Measurements from ENCODE around the gene NKAPD1. TPM values are rescaled to one million over a fixed set of nuclear protein-coding genes. Genes with fewer than 3 reads are reported as not detected.

The NKAPD1 gene
- total and polyA plus RNA-seq, 2 of the 13 experiments (the other 11 are each of a cell fraction or from before 2014, with no cell fraction given) = 11.2 to 22.5 TPM

DNA sequence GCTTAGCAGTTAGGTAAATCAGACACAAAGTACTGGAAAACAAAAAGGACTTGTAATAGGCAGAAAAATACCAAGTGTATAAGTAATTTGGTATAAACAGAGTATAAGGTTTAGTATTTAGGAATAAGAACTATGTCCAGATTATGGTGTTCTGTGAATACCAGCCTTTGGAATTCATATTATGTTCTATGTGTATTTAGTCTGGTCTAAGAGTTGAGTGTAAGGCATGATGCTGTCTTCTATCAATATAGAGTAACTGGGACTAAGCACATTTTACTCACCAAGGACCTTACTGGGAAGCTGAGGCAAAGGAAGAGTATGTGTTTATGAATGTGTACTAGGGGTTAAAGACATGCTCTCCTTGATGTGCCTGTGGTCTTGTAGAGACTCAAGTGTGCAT is 22.1 kb downstream of the NKAPD1 start:
- Histone ChIP-seq H3K27me3 (ENCODE audit: control insufficient read depth in 1 of 2, insufficient read depth in 2 of 2, low read length in 2 of 2) (no peaks in the 10 kb centered on the region), H2AFZ (ENCODE audit: low read length) (no peak overlapping the region), H3K9ac (ENCODE audit: insufficient read depth, low read depth, low read length) (no peak overlapping the region), H3K79me2 (ENCODE audit: insufficient read depth, low read length) (no peaks in the 10 kb centered on the region), H3K4me2 (ENCODE audit: low read depth, low read length) (no peak overlapping the region), H3K9me3 (ENCODE audit: low read length) (no peaks in the 10 kb centered on the region), H3K4me3 (replicated peaks in 1 of 3; ENCODE audit: insufficient read depth in 1 of 3, low read depth in 2 of 3, low read length in 3 of 3) (no peak overlapping the region), H3K4me1 (ENCODE audit: insufficient read depth, low read length) (no peaks in the 10 kb centered on the region), H3K36me3 (replicated peaks in 1 of 2; ENCODE audit: control insufficient read depth in 1 of 2, insufficient read depth in 2 of 2, low read length in 2 of 2) (peaks cover 5 to 21% of the 10 kb centered on the region in 2 experiments; a peak in 4 of 5 replicates), H4K20me1 (ENCODE audit: insufficient read depth, low read length) (no peaks in the 10 kb centered on the region), H3K27ac (ENCODE audit: extremely low read length, insufficient read depth, low read length) (no peak overlapping the region)
- no TSS peak for BruUV-seq (replicated peaks)
- CTCF ChIA-PET (ENCODE audit: low intra/inter-chr PET ratio, low total read pairs) = no interaction called here
- no peak for ATAC-seq
- DNase-seq (ENCODE audit: low spot score) = no peak
- in situ Hi-C loops (cut with HindIII; ENCODE audit: extremely low pct_ligation_motif_present, low pct_unique_long_range_greater_than_20kb) (no loop called here), intact Hi-C loops (cut with micrococcal nuclease; ENCODE audit: unreplicated experiment) (no loop called here)
- FAIRE-seq = no peak
- POLR2A ChIA-PET = interaction anchor here (1.1 kb wide), 1 partner anchor 10 kb away, joined by 3 read pairs; the partner anchor contains the start of genes SDHD and TIMM8B
- TF ChIP-seq, protein P1, sequence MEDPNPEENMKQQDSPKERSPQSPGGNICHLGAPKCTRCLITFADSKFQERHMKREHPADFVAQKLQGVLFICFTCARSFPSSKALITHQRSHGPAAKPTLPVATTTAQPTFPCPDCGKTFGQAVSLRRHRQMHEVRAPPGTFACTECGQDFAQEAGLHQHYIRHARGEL (CRISPR knock-in tag; IDR thresholded peaks at IDR 0.05) = no peak
- TF ChIP-seq ZNF660 (CRISPR knock-in tag; IDR thresholded peaks at IDR 0.05; ENCODE audit: borderline replicate concordance, low read depth) (no peak), KAT7 (CRISPR knock-in tag; IDR thresholded peaks at IDR 0.05; ENCODE audit: borderline replicate concordance) (no peak), SRSF4 (IDR thresholded peaks at IDR 0.05; ENCODE audit: low read depth, low read length, poor library complexity, severe bottlenecking) (no peak), DMAP1 (CRISPR knock-in tag; IDR thresholded peaks at IDR 0.05) (no peak), ZNF75D (CRISPR knock-in tag; IDR thresholded peaks at IDR 0.05; ENCODE audit: borderline replicate concordance) (no peak), GATAD2A (CRISPR knock-in tag; IDR thresholded peaks at IDR 0.05) (no peak), ZFY (CRISPR knock-in tag; IDR thresholded peaks at IDR 0.05) (no peak), IKZF1 (IDR thresholded peaks at IDR 0.05) (no peak), TCF7 (IDR thresholded peaks at IDR 0.05; ENCODE audit: low read depth) (no peak), FOSL1 (CRISPR knock-in tag; IDR thresholded peaks at IDR 0.05; ENCODE audit: borderline replicate concordance) (no peak)
- TF ChIP-seq, protein P2, sequence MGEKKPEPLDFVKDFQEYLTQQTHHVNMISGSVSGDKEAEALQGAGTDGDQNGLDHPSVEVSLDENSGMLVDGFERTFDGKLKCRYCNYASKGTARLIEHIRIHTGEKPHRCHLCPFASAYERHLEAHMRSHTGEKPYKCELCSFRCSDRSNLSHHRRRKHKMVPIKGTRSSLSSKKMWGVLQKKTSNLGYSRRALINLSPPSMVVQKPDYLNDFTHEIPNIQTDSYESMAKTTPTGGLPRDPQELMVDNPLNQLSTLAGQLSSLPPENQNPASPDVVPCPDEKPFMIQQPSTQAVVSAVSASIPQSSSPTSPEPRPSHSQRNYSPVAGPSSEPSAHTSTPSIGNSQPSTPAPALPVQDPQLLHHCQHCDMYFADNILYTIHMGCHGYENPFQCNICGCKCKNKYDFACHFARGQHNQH (CRISPR knock-in tag; IDR thresholded peaks at IDR 0.05) = no peak
- TF ChIP-seq, protein P3, sequence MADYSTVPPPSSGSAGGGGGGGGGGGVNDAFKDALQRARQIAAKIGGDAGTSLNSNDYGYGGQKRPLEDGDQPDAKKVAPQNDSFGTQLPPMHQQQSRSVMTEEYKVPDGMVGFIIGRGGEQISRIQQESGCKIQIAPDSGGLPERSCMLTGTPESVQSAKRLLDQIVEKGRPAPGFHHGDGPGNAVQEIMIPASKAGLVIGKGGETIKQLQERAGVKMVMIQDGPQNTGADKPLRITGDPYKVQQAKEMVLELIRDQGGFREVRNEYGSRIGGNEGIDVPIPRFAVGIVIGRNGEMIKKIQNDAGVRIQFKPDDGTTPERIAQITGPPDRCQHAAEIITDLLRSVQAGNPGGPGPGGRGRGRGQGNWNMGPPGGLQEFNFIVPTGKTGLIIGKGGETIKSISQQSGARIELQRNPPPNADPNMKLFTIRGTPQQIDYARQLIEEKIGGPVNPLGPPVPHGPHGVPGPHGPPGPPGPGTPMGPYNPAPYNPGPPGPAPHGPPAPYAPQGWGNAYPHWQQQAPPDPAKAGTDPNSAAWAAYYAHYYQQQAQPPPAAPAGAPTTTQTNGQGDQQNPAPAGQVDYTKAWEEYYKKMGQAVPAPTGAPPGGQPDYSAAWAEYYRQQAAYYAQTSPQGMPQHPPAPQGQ (CRISPR knock-in tag; IDR thresholded peaks at IDR 0.05; ENCODE audit: borderline replicate concordance) = no peak
- TF ChIP-seq, protein P4, sequence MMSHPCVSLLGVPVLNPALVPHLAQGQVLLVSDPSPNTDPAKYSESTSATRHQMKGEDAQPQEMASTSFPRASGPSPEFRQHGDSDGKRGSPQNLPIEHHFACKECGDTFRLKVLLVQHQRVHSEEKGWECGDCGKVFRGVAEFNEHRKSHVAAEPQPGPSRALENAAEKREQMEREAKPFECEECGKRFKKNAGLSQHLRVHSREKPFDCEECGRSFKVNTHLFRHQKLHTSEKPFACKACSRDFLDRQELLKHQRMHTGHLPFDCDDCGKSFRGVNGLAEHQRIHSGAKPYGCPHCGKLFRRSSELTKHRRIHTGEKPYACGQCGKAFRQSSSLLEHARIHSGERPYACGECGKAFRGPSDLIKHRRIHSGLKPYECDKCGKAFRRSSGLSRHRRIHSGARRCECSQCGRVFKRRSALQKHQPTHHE (CRISPR knock-in tag; IDR thresholded peaks at IDR 0.05; ENCODE audit: borderline replicate concordance) = no peak
- TF ChIP-seq, protein P5, sequence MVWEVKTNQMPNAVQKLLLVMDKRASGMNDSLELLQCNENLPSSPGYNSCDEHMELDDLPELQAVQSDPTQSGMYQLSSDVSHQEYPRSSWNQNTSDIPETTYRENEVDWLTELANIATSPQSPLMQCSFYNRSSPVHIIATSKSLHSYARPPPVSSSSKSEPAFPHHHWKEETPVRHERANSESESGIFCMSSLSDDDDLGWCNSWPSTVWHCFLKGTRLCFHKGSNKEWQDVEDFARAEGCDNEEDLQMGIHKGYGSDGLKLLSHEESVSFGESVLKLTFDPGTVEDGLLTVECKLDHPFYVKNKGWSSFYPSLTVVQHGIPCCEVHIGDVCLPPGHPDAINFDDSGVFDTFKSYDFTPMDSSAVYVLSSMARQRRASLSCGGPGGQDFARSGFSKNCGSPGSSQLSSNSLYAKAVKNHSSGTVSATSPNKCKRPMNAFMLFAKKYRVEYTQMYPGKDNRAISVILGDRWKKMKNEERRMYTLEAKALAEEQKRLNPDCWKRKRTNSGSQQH (CRISPR knock-in tag; IDR thresholded peaks at IDR 0.05; ENCODE audit: low read depth) = no peak
- TF ChIP-seq, protein P6, sequence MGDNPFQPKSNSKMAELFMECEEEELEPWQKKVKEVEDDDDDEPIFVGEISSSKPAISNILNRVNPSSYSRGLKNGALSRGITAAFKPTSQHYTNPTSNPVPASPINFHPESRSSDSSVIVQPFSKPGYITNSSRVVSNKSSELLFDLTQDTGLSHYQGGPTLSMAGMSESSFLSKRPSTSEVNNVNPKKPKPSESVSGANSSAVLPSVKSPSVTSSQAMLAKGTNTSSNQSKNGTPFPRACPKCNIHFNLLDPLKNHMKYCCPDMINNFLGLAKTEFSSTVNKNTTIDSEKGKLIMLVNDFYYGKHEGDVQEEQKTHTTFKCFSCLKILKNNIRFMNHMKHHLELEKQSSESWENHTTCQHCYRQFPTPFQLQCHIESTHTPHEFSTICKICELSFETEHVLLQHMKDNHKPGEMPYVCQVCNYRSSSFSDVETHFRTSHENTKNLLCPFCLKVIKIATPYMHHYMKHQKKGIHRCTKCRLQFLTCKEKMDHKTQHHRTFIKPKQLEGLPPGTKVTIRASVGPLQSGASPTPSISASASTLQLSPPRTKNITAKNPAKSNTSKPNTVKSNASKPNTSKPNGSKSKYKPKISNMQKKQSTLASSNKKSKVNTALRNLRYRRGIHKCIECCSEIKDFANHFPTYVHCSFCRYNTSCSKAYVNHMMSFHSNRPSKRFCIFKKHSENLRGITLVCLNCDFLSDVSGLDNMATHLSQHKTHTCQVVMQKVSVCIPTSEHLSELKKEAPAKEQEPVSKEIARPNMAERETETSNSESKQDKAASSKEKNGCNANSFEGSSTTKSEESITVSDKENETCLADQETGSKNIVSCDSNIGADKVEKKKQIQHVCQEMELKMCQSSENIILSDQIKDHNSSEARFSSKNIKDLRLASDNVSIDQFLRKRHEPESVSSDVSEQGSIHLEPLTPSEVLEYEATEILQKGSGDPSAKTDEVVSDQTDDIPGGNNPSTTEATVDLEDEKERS (CRISPR knock-in tag; IDR thresholded peaks at IDR 0.05) = no peak
